Measurements from ENCODE around the gene HOXC9.

HOXC9 gene

GRCh38 chr12:53953831-53954693 lies 45.9 kb upstream of the HOXC9 start:
- Histone ChIP-seq H3K27ac (ENCODE audit: low read depth, low read length, poor library complexity, severe bottlenecking) (no peak overlapping the region), H3K27me3 (ENCODE audit: insufficient read depth, low read length) (no peaks in the 10 kb centered on the region), H3K9me3 (ENCODE audit: low read length) (no peaks in the 10 kb centered on the region), H3K4me1 (ENCODE audit: insufficient read depth, low read length, severe bottlenecking) (no peaks in the 10 kb centered on the region), H3K9ac (ENCODE audit: low read length) (no peak overlapping the region), H3K4me3 (ENCODE audit: low read depth, low read length, poor library complexity, severe bottlenecking) (no peak overlapping the region), H3K36me3 (ENCODE audit: insufficient read depth, low read length) (no peaks in the 10 kb centered on the region), H4K20me1 (ENCODE audit: insufficient read depth, low read length) (no peaks in the 10 kb centered on the region), H3K9me2 (ENCODE audit: low read depth, low read length) (no peaks in the 10 kb centered on the region), H3K79me2 (ENCODE audit: insufficient read depth, low read length) (no peaks in the 10 kb centered on the region), H2AFZ (ENCODE audit: low read length) (no peak overlapping the region), H3F3A (ENCODE audit: insufficient read depth, low read length) (no peaks in the 10 kb centered on the region), H3K4me2 (ENCODE audit: low read length) (no peak overlapping the region)
- TF ChIP-seq EZH2 (IDR thresholded peaks at IDR 0.05; ENCODE audit: borderline replicate concordance, low read length) (no peak), CTCF (IDR thresholded peaks at IDR 0.05; ENCODE audit: low read length) (no peak)

GRCh38 chr12:53954694-53955035 lies 45.3 kb upstream of the HOXC9 start, which contains the start of gene HOXC12:
Gene HOXC12, plus strand, starts transcription at chr12:53954903. Its CDS starts 27 bp downstream, at chr12:53954930.
- H3K36me3 ChIP-seq (ENCODE audit: insufficient read depth, low read length), result no peaks in the 10 kb centered on the region
- no peak within 1 kb of the TSS for H3K27ac ChIP-seq (ENCODE audit: low read depth, low read length, poor library complexity, severe bottlenecking)
- H3K79me2 ChIP-seq (ENCODE audit: insufficient read depth, low read length), result no peaks in the 10 kb centered on the region
- no peak for TF ChIP-seq CTCF (IDR thresholded peaks at IDR 0.05; ENCODE audit: low read length)
- no peak for TF ChIP-seq EZH2 (IDR thresholded peaks at IDR 0.05; ENCODE audit: borderline replicate concordance, low read length)
- H3K27me3 ChIP-seq (ENCODE audit: insufficient read depth, low read length), result no peaks in the 10 kb centered on the region; the same call in 1 of the 2 replicates
- H3K4me1 ChIP-seq (ENCODE audit: insufficient read depth, low read length, severe bottlenecking), result no peaks in the 10 kb centered on the region
- no peak within 1 kb of the TSS for H3K4me2 ChIP-seq (ENCODE audit: low read length)
- H2AFZ ChIP-seq (ENCODE audit: low read length), result no peak within 1 kb of the TSS
- no peak within 1 kb of the TSS for H3K9ac ChIP-seq (ENCODE audit: low read length)
- H3K9me3 ChIP-seq (ENCODE audit: low read length), result no peaks in the 10 kb centered on the region
- no peaks in the 10 kb centered on the region for H3K9me2 ChIP-seq (ENCODE audit: low read depth, low read length)
- H3K4me3 ChIP-seq (ENCODE audit: low read depth, low read length, poor library complexity, severe bottlenecking), result no peak within 1 kb of the TSS
- no peaks in the 10 kb centered on the region for H4K20me1 ChIP-seq (ENCODE audit: insufficient read depth, low read length)
- H3F3A ChIP-seq (ENCODE audit: insufficient read depth, low read length), result no peaks in the 10 kb centered on the region

- H3K36me3 ChIP-seq (ENCODE audit: insufficient read depth, low read length), result no peaks in the 10 kb centered on the region
- no peaks in the 10 kb centered on the region for H3K9me3 ChIP-seq (ENCODE audit: low read length)
- no peak overlapping the region for H3K27ac ChIP-seq (ENCODE audit: low read depth, low read length, poor library complexity, severe bottlenecking)
- no peaks in the 10 kb centered on the region; the same call in 1 of the 2 replicates for H3K27me3 ChIP-seq (ENCODE audit: insufficient read depth, low read length)
- H3K9ac ChIP-seq (ENCODE audit: low read length), result no peak overlapping the region
- H3K4me1 ChIP-seq (ENCODE audit: insufficient read depth, low read length, severe bottlenecking), result no peaks in the 10 kb centered on the region
- no peak overlapping the region for H2AFZ ChIP-seq (ENCODE audit: low read length)
- no peak overlapping the region for H3K4me3 ChIP-seq (ENCODE audit: low read depth, low read length, poor library complexity, severe bottlenecking)
- TF ChIP-seq EZH2 (IDR thresholded peaks at IDR 0.05; ENCODE audit: borderline replicate concordance, low read length), result no peak
- no peak for TF ChIP-seq CTCF (IDR thresholded peaks at IDR 0.05; ENCODE audit: low read length)
- no peak overlapping the region for H3K4me2 ChIP-seq (ENCODE audit: low read length)
- no peaks in the 10 kb centered on the region for H3K9me2 ChIP-seq (ENCODE audit: low read depth, low read length)
- no peaks in the 10 kb centered on the region for H3K79me2 ChIP-seq (ENCODE audit: insufficient read depth, low read length)
- no peaks in the 10 kb centered on the region for H4K20me1 ChIP-seq (ENCODE audit: insufficient read depth, low read length)
- H3F3A ChIP-seq (ENCODE audit: insufficient read depth, low read length), result no peaks in the 10 kb centered on the region
These were observed 44.8 kb upstream of the HOXC9 start for GRCh38 chr12:53955036-53955775.

Data from OCI-LY1 (cell line).